ENCODE data around the gene MTCL1. TPM values are rescaled to one million over a fixed set of nuclear protein-coding genes. Genes with fewer than 3 reads are reported as not detected.

MTCL1 gene
- total and polyA plus RNA-seq, 2 experiments from 2014 or later: 10.6 to 19.7 TPM

DNA sequence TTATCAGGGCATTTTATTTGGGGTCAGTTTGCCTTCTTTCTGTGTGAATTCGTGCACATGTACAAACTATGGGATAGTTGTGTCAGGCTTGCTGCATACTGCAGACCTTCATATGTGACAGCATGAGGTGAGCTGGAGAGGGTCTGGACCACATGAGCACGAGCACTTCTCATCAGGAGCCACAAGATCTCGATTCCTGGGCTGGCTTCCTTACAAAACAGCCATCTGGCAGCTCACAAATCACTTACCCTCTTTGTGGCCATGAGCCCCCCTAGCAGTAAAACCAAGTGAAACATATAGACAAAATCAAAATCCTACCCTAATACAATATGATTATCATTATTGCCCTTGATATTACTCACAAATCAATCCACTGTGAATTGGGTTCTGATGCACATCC, 121.2 kb downstream of the MTCL1 start:
- Histone ChIP-seq H3K27ac (no peak overlapping the region), H3K36me3 (replicated peaks; ENCODE audit: insufficient read depth, low read depth) (no peaks in the 10 kb centered on the region), H3K79me2 (no peaks in the 10 kb centered on the region), H3K4me1 (ENCODE audit: insufficient read depth) (no peaks in the 10 kb centered on the region), H3K27me3 (no peaks in the 10 kb centered on the region), H2AFZ (no peak overlapping the region), H3K4me3 (no peak overlapping the region), H3K4me2 (no peak overlapping the region), H4K20me1 (ENCODE audit: insufficient read depth, poor library complexity, severe bottlenecking) (no peaks in the 10 kb centered on the region), H3K9me3 (ENCODE audit: low read depth) (no peaks in the 10 kb centered on the region), H3K9me2 (replicated peaks; ENCODE audit: insufficient read depth) (no peaks in the 10 kb centered on the region)
- WGBS (ENCODE audit: low lambda C conversion rate, missing lambda C conversion rate): 90% methylated on average over 3 of the region's 3 CpGs
- no peak for TF ChIP-seq EZH2 (IDR thresholded peaks at IDR 0.05; ENCODE audit: borderline replicate concordance)
- TF ChIP-seq EZH2phosphoT487 (IDR thresholded peaks at IDR 0.05; ENCODE audit: low read depth, severe bottlenecking, unreplicated experiment): no peak
- TF ChIP-seq, protein P1, sequence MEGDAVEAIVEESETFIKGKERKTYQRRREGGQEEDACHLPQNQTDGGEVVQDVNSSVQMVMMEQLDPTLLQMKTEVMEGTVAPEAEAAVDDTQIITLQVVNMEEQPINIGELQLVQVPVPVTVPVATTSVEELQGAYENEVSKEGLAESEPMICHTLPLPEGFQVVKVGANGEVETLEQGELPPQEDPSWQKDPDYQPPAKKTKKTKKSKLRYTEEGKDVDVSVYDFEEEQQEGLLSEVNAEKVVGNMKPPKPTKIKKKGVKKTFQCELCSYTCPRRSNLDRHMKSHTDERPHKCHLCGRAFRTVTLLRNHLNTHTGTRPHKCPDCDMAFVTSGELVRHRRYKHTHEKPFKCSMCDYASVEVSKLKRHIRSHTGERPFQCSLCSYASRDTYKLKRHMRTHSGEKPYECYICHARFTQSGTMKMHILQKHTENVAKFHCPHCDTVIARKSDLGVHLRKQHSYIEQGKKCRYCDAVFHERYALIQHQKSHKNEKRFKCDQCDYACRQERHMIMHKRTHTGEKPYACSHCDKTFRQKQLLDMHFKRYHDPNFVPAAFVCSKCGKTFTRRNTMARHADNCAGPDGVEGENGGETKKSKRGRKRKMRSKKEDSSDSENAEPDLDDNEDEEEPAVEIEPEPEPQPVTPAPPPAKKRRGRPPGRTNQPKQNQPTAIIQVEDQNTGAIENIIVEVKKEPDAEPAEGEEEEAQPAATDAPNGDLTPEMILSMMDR (IDR thresholded peaks at IDR 0.05; ENCODE audit: poor library complexity): no peak
- no peak for DNase-seq (ENCODE audit: low spot score)

DNA sequence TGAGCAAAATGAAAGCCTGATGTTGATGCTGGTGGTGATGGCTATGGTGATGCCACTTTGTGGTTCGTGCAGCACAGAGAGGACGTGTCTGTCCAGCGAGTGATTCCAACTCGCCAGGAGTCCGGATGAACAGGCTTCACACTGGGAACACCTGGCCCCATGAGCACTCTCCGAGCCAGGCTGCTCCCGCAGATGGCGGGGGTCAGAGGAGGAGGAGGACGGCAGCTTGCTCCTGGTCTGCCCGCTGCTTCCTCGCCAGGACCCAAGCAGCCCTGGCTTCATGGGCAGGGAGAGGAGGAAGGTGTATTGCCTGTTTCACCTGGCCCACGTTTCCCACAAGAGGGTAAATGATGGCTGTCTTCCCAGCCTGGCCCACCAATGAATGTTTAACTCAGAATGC, 121.6 kb downstream of the MTCL1 start:
- Histone ChIP-seq H3K9me3 (ENCODE audit: low read depth) (no peaks in the 10 kb centered on the region), H3K27ac (no peak overlapping the region), H3K4me1 (ENCODE audit: insufficient read depth) (no peaks in the 10 kb centered on the region), H4K20me1 (ENCODE audit: insufficient read depth, poor library complexity, severe bottlenecking) (no peaks in the 10 kb centered on the region), H3K9me2 (replicated peaks; ENCODE audit: insufficient read depth) (no peaks in the 10 kb centered on the region), H3K4me3 (no peak overlapping the region), H3K79me2 (no peaks in the 10 kb centered on the region), H2AFZ (no peak overlapping the region), H3K36me3 (replicated peaks; ENCODE audit: insufficient read depth, low read depth) (no peaks in the 10 kb centered on the region), H3K27me3 (no peaks in the 10 kb centered on the region), H3K4me2 (no peak overlapping the region)
- no peak for DNase-seq (ENCODE audit: low spot score)
- WGBS (ENCODE audit: low lambda C conversion rate, missing lambda C conversion rate): 92% methylated on average over 12 of the region's 12 CpGs
- TF ChIP-seq EZH2 (IDR thresholded peaks at IDR 0.05; ENCODE audit: borderline replicate concordance) (no peak), EZH2phosphoT487 (IDR thresholded peaks at IDR 0.05; ENCODE audit: low read depth, severe bottlenecking, unreplicated experiment) (no peak)
- TF ChIP-seq, protein P1 (IDR thresholded peaks at IDR 0.05; ENCODE audit: poor library complexity): no peak

DNA sequence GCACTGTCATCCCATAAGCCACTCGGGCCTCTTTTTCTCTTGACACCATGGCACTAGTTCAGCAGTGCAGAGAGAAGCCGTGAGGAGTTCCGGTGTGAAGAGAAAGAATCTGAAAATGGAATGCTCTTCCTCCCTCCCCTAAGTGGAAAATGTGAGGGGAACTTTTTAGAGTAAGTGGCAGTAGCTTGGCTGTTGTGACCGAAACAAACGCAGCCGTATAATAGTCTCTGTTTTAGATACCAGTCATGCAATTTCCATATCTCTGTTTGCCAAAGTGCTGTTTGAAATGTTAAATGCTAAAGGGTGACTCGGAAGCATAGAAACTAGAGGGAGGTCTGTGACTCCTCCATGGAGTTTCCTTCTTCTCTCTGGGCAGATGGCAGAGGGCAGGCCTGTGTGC, 122.9 kb downstream of the MTCL1 start:
- H3K4me3 ChIP-seq: no peak overlapping the region
- no peaks in the 10 kb centered on the region for H3K79me2 ChIP-seq
- no peaks in the 10 kb centered on the region for H4K20me1 ChIP-seq (ENCODE audit: insufficient read depth, poor library complexity, severe bottlenecking)
- no peaks in the 10 kb centered on the region for H3K4me1 ChIP-seq (ENCODE audit: insufficient read depth)
- TF ChIP-seq EZH2 (IDR thresholded peaks at IDR 0.05; ENCODE audit: borderline replicate concordance): no peak
- no peak for TF ChIP-seq EZH2phosphoT487 (IDR thresholded peaks at IDR 0.05; ENCODE audit: low read depth, severe bottlenecking, unreplicated experiment)
- TF ChIP-seq, protein P1 (IDR thresholded peaks at IDR 0.05; ENCODE audit: poor library complexity): no peak
- no peak for DNase-seq (ENCODE audit: low spot score)
- no peak overlapping the region for H2AFZ ChIP-seq
- H3K9me3 ChIP-seq (ENCODE audit: low read depth): no peaks in the 10 kb centered on the region
- H3K4me2 ChIP-seq: no peak overlapping the region
- H3K27ac ChIP-seq: no peak overlapping the region
- H3K36me3 ChIP-seq (replicated peaks; ENCODE audit: insufficient read depth, low read depth): no peaks in the 10 kb centered on the region
- 91% methylated on average over 7 of the region's 7 CpGs for WGBS (ENCODE audit: low lambda C conversion rate, missing lambda C conversion rate)
- no peaks in the 10 kb centered on the region for H3K9me2 ChIP-seq (replicated peaks; ENCODE audit: insufficient read depth)
- H3K27me3 ChIP-seq: no peaks in the 10 kb centered on the region

DNA sequence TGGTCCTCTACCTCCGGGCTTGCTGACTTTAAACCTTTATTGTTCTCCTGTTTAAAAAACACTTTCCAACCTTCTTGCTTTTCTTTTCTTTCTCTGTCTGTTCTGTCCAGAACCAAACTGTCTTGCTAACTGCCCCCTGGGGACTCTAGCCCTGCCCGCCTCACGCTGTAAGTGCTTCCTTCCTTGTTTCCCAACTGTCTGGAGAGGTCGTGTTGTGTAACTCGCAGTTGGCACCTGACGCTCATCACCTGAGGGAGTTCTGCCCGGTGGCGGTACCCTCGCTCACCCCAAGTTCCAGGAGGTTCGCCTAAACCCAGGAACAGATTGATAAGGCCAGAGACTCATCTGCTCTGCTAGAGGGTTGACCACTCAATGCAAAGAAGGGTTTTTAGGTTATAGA, 123.4 kb downstream of the MTCL1 start:
- Histone ChIP-seq H3K9me3 (ENCODE audit: low read depth) (no peaks in the 10 kb centered on the region), H3K4me3 (no peak overlapping the region), H3K36me3 (replicated peaks; ENCODE audit: insufficient read depth, low read depth) (no peaks in the 10 kb centered on the region), H3K4me2 (no peak overlapping the region), H3K27ac (no peak overlapping the region), H3K9me2 (replicated peaks; ENCODE audit: insufficient read depth) (no peaks in the 10 kb centered on the region), H4K20me1 (ENCODE audit: insufficient read depth, poor library complexity, severe bottlenecking) (no peaks in the 10 kb centered on the region), H2AFZ (no peak overlapping the region), H3K79me2 (no peaks in the 10 kb centered on the region), H3K4me1 (ENCODE audit: insufficient read depth) (no peaks in the 10 kb centered on the region), H3K27me3 (no peaks in the 10 kb centered on the region)
- TF ChIP-seq EZH2phosphoT487 (IDR thresholded peaks at IDR 0.05; ENCODE audit: low read depth, severe bottlenecking, unreplicated experiment) (no peak), EZH2 (IDR thresholded peaks at IDR 0.05; ENCODE audit: borderline replicate concordance) (no peak)
- TF ChIP-seq, protein P1 (IDR thresholded peaks at IDR 0.05; ENCODE audit: poor library complexity): no peak
- 87% methylated on average over 10 of the region's 10 CpGs for WGBS (ENCODE audit: low lambda C conversion rate, missing lambda C conversion rate)
- DNase-seq (ENCODE audit: low spot score): no peak

Data from hepatocyte (in vitro differentiated cells).